K562 (cell line): ENCODE measurements around the gene SKOR1. TPM values are rescaled to one million over a fixed set of nuclear protein-coding genes. Genes with fewer than 3 reads are reported as not detected.

Experiments used
- ATAC-seq: fragments of 200-7000 bp; cut with Tn5 transposase; 3 replicates; pipeline ENCODE4 v1.9.1; 2020; ENCODE audit warnings: moderate library complexity
- BruUV-seq: library from RNA; stranded (reverse); fragments of 400-500 nt; replicated peaks from 2 replicates; lab custom pipeline; 2021; lab: Mats Ljungman, UMichigan
- CTCF ChIA-PET: fragments of 300-600 bp; formaldehyde crosslinking; extraction: SDS; loops from one replicate; lab custom pipeline; 2021; ENCODE audit warnings: low intra/inter-chr PET ratio; lab: Yijun Ruan, JAX
- POLR2A ChIA-PET: fragments of 300-600, 350-650 bp; sonication (Branson Sonifier 250); formaldehyde crosslinking; extraction: SDS; loops from one replicate; lab custom pipeline; 2021; ENCODE audit warnings: antibody characterized with exemption, inconsistent platforms; lab: Yijun Ruan, JAX
- DNase-seq, 4 experiments: peaks; one replicate each; pipeline versions ENCODE4 v3.0.0 to v3.0.0-alpha.2; 2011 to 2018; ENCODE audit warnings: low spot score in 3 of 4, mixed read lengths in 3 of 4; ENCODE audit errors: extremely low read depth in 1 of 4
- FAIRE-seq: peaks from 2 replicates; lab custom pipeline; 2011; peaks lifted over from hg19 to GRCh38; lab: Jason Lieb, UNC
- H2AFZ ChIP-seq: 2 replicates; pipeline ENCODE4 v1.6.0; 2011; ENCODE audit warnings: low read depth, low read length, control low read depth, inconsistent platforms
- H3K27ac ChIP-seq: fragments of 200-600 bp; 3 replicates; pipeline ENCODE4 v1.8.0; 2011; ENCODE audit warnings: low read depth, mild to moderate bottlenecking, control low read depth, inconsistent platforms, low read length, moderate library complexity, mixed read lengths; ENCODE audit errors: extremely low read depth
- H3K27me3 ChIP-seq, 2 experiments: fragments of 300-600 bp in 1 of 2; 2 replicates in 1 of 2; 3 replicates in 1 of 2; pipeline versions ENCODE4 v1.6.0 to v1.8.0; 2011; ENCODE audit warnings: inconsistent platforms in 2 of 2, low read length in 2 of 2, mild to moderate bottlenecking in 1 of 2, mixed read lengths in 1 of 2, moderate library complexity in 1 of 2; ENCODE audit not compliant: control insufficient read depth in 2 of 2, insufficient read depth in 2 of 2
- H3K36me3 ChIP-seq: fragments of 300-600 bp; 3 replicates; pipeline ENCODE4 v1.8.0; 2011; ENCODE audit warnings: mild to moderate bottlenecking, low read length, inconsistent platforms; ENCODE audit not compliant: control insufficient read depth, insufficient read depth
- H3K4me1 ChIP-seq, 2 experiments: fragments of 200-600 bp in 1 of 2; replicated peaks in 1 of 2; 2 replicates in 1 of 2; 3 replicates in 1 of 2; pipeline versions ENCODE4 v1.5.1 to v1.8.0; 2011; ENCODE audit warnings: inconsistent platforms in 2 of 2, low read length in 2 of 2, mild to moderate bottlenecking in 1 of 2, mixed read lengths in 1 of 2, moderate library complexity in 1 of 2; ENCODE audit not compliant: control insufficient read depth in 2 of 2, insufficient read depth in 2 of 2
- H3K4me2 ChIP-seq: 2 replicates; pipeline ENCODE4 v1.6.1; 2011; ENCODE audit warnings: low read length, control low read depth, inconsistent platforms, mixed read lengths; ENCODE audit not compliant: insufficient read depth
- H3K4me3 ChIP-seq: fragments of 200-600 bp; sonication (generic), shearing (Covaris generic); 2 replicates; pipeline ENCODE4 v1.5.1; 2016; ENCODE audit warnings: control low read depth, inconsistent platforms
- H3K79me2 ChIP-seq: fragments of 200-600 bp; 3 replicates; pipeline ENCODE4 v1.8.0; 2011; ENCODE audit warnings: low read length, inconsistent platforms; ENCODE audit not compliant: control insufficient read depth, insufficient read depth
- H3K9ac ChIP-seq, 2 experiments: 2 replicates each; pipeline versions ENCODE4 v1.6.0 to v1.6.1; 2011; ENCODE audit warnings: low read depth in 2 of 2, low read length in 2 of 2, control low read depth in 1 of 2, inconsistent platforms in 1 of 2, mild to moderate bottlenecking in 1 of 2, mixed read lengths in 1 of 2; ENCODE audit not compliant: insufficient read depth in 1 of 2
- H3K9me1 ChIP-seq: one replicate; pipeline ENCODE4 v1.6.0; 2011; ENCODE audit warnings: inconsistent platforms, mild to moderate bottlenecking, low read length, moderate library complexity; ENCODE audit not compliant: control insufficient read depth, insufficient read depth
- H3K9me3 ChIP-seq: replicated peaks from 2 replicates; pipeline ENCODE4 v1.5.1; 2011; ENCODE audit warnings: low read depth, low read length, inconsistent platforms; ENCODE audit not compliant: control insufficient read depth, insufficient read depth
- H4K20me1 ChIP-seq: replicated peaks from 2 replicates; pipeline ENCODE4 v1.6.1; 2011; ENCODE audit warnings: low read length, inconsistent platforms, mixed read lengths; ENCODE audit not compliant: control insufficient read depth, insufficient read depth
- ATF1 ChIP-seq, 2 experiments: fragments of 450-650 bp in 1 of 2; IDR thresholded peaks; 2 replicates each; pipeline ENCODE4 v1.6.1; 2016; ENCODE audit warnings: missing compliant biosample characterization in 1 of 2, missing genetic modification characterization in 1 of 2
- BCOR ChIP-seq: fragments of 450-650 bp; IDR thresholded peaks from 2 replicates; pipeline ENCODE4 v1.6.1; 2016
- JUN ChIP-seq, 2 experiments: sonication (generic) in 1 of 2; formaldehyde crosslinking in 1 of 2; IDR thresholded peaks; 2 replicates each; pipeline versions ENCODE4 v1.6.1 to v1.8.0; 2012 to 2022; ENCODE audit warnings: borderline replicate concordance in 2 of 2, mild to moderate bottlenecking in 2 of 2, improper control_type of control experiment in 1 of 2, low read depth in 1 of 2, low read length in 1 of 2, missing genetic modification reagents in 1 of 2
- JUND ChIP-seq, 2 experiments: IDR thresholded peaks; 2 replicates in 1 of 2; 3 replicates in 1 of 2; pipeline ENCODE4 v1.6.1; 2011; ENCODE audit warnings: borderline replicate concordance in 2 of 2, low read depth in 2 of 2, low read length in 2 of 2, improper control_type of control experiment in 1 of 2, missing biosample characterization in 1 of 2, missing genetic modification characterization in 1 of 2, missing genetic modification reagents in 1 of 2
- MEIS2 ChIP-seq: fragments of 450-650 bp; IDR thresholded peaks from 2 replicates; pipeline ENCODE4 v1.6.1; 2014; ENCODE audit warnings: mild to moderate bottlenecking; ENCODE audit not compliant: partially characterized antibody
- ZNF134 ChIP-seq: fragments of 250-450 bp; sonication (Bioruptor Pico); conservative IDR thresholded peaks from 2 replicates; pipeline ENCODE4 v1.4.0; 2020
- ZNF408 ChIP-seq: fragments of 250-450 bp; sonication (Bioruptor Pico); IDR thresholded peaks from 2 replicates; pipeline ENCODE4 v1.4.0; 2020; ENCODE audit warnings: low read depth, mild to moderate bottlenecking, moderate library complexity
- WGBS: fragments of 100-300 bp; shearing (Covaris generic); methylation state at CpG from one replicate; pipeline ENCODE4 v1.1.6; 2016; ENCODE audit warnings: low coverage, mixed read lengths; ENCODE audit not compliant: insufficient coverage; ENCODE audit errors: missing lambda C conversion rate; 5-methylcytosine and 5-hydroxymethylcytosine counted together
- in situ Hi-C: fragments of 300-500 bp; cut with MboI; formaldehyde crosslinking; loops from 4 replicates; pipeline ENCODE4 v1.15.0; 2018; ENCODE audit warnings: inconsistent platforms, mixed read lengths
- intact Hi-C: fragments of 100-400 bp; cut with micrococcal nuclease; formaldehyde crosslinking; loops from 2 replicates; pipeline ENCODE4 v1.14.2; 2022
- polyA plus RNA-seq, 8 experiments: library from polyadenylated mRNA; depleted of rRNA in 4 of 8; stranded (reverse) in 5 of 8; unstranded in 3 of 8; fragments of >200 nt; fragmentation: Nextera tagmentation in 2 of 8; fragmentation: Illumina TruSeq in 1 of 8; extraction: Ambion mirVana in 2 of 8; extraction: Trizol in 1 of 8; gene quantifications; 2 replicates each; pipeline versions ENCODE4 v1.2.1 to v1.2.3, GENCODE V29; 2011 to 2014; ENCODE audit warnings: inconsistent platforms in 1 of 8, missing spikeins in 1 of 8
- total RNA-seq, 7 experiments: library from RNA; depleted of rRNA in 6 of 7; stranded (reverse); fragments of >200 nt in 6 of 7; fragmentation: Illumina TruSeq in 2 of 7; extraction: Trizol in 2 of 7; gene quantifications; 2 replicates each; pipeline versions ENCODE4 v1.2.1 to v1.2.3, GENCODE V29; 2011 to 2021; ENCODE audit warnings: low replicate concordance in 1 of 7
- TF ChIP-seq, protein P1 (sequence below), 2 experiments: fragments of 150-350 bp in 1 of 2; IDR thresholded peaks; 2 replicates each; pipeline ENCODE4 v1.6.1; 2012 to 2016; ENCODE audit warnings: low read depth in 2 of 2, low read length in 2 of 2, mild to moderate bottlenecking in 1 of 2, moderate library complexity in 1 of 2
- TF ChIP-seq, protein P2 (sequence below), 2 experiments: fragments of 450-650 bp in 1 of 2; sonication (generic) in 1 of 2; formaldehyde crosslinking in 1 of 2; IDR thresholded peaks in 1 of 2; conservative IDR thresholded peaks in 1 of 2; 2 replicates each; pipeline versions ENCODE4 v1.6.1 to v1.8.1; 2016 to 2023; ENCODE audit warnings: mild to moderate bottlenecking in 2 of 2, moderate library complexity in 2 of 2, inconsistent platforms in 1 of 2, missing genetic modification reagents in 1 of 2

SKOR1 gene
- total and polyA plus RNA-seq, 9 of the 15 experiments (the other 6 are each of a cell fraction or from before 2014, with no cell fraction given), result 0.04 to 0.41 (median 0.09) TPM; not detected in 3

DNA sequence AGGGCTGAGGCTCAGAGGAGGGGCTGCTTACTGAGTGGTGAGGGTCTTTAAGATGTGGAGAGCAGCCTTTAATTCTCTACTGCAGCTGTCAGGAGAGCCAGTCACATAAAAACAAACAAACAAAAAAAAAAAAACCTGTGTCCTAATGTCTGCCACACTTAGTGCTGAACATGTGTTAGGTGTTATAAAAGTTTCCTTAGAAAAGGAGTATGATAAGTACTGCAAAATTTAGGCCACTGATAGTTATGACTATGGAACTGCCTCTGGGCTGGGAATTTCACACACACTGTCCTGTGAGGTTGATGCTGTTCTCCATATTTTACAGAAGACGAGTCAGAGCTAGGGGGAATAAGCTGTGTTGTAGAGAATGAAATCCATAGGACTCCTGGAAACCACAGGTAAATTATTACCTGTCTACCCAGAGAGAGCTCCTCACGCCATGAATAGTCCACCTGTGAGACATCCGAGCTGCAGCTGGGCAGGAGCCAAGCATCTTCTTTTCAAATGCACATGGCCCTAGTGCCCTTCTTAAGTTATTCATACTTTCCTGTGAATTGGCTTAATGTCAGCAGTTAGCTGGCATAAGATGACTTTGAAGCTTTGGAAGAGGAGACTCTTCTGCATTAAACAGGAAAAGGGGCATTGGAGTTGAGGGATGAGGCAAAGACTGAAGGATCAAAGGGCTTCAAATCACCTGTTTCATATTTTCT lies 34.5 kb upstream of the SKOR1 start (continued):
- TF ChIP-seq, protein P1, sequence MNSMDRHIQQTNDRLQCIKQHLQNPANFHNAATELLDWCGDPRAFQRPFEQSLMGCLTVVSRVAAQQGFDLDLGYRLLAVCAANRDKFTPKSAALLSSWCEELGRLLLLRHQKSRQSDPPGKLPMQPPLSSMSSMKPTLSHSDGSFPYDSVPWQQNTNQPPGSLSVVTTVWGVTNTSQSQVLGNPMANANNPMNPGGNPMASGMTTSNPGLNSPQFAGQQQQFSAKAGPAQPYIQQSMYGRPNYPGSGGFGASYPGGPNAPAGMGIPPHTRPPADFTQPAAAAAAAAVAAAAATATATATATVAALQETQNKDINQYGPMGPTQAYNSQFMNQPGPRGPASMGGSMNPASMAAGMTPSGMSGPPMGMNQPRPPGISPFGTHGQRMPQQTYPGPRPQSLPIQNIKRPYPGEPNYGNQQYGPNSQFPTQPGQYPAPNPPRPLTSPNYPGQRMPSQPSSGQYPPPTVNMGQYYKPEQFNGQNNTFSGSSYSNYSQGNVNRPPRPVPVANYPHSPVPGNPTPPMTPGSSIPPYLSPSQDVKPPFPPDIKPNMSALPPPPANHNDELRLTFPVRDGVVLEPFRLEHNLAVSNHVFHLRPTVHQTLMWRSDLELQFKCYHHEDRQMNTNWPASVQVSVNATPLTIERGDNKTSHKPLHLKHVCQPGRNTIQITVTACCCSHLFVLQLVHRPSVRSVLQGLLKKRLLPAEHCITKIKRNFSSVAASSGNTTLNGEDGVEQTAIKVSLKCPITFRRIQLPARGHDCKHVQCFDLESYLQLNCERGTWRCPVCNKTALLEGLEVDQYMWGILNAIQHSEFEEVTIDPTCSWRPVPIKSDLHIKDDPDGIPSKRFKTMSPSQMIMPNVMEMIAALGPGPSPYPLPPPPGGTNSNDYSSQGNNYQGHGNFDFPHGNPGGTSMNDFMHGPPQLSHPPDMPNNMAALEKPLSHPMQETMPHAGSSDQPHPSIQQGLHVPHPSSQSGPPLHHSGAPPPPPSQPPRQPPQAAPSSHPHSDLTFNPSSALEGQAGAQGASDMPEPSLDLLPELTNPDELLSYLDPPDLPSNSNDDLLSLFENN (IDR thresholded peaks at IDR 0.05; ENCODE audit: low read depth in 2 of 2, low read length in 2 of 2), result no peak
- no peak for TF ChIP-seq ATF1 (CRISPR knock-in tag; IDR thresholded peaks at IDR 0.05)
- TF ChIP-seq ATF1 (tag; IDR thresholded peaks at IDR 0.05), result no peak
- TF ChIP-seq BCOR, result no peak
- TF ChIP-seq ZNF408 (CRISPR knock-in tag), result no peak

DNA sequence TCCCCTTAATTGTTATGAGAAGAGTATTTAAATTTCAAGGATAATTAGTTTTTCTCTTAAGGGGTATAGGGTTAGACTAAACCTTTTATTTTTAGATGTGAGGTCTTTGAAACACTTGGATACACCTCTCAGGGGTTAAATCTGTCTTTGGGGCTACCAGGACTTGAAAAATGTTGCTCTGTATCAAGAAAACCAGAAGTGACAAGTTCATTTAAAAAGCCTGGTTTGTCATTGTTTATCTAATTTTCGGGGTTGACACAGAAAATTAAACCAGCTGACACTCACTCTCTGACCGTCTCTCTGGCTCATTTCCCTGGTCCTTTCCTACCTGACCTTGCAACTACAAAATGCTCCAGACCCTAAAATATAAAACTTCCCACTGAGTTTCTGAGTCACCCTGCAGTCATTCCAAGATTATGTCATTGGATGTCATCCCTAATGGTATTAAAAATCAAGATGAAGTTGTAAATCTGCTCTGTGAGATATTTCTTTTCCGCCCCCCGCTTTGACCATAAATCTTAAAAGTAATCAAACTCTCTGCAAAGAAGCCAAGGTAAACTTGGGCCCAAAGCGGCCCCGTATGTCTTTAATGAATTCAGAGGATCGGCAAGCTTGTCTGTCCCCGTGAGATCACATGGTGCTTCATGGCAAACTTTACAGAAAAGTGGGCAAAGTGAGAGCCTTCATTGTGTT lies 32.9 kb upstream of the SKOR1 start:
- H3K9me3 ChIP-seq, result no peaks in the 10 kb centered on the region
- no peak for DNase-seq
- no peak overlapping the region for H3K4me3 ChIP-seq
- no peaks in the 10 kb centered on the region for H3K36me3 ChIP-seq
- H3K4me1 ChIP-seq, result peaks cover 0 to 5% of the 10 kb centered on the region in 2 experiments; a peak in 2 of 5 replicates
- H4K20me1 ChIP-seq, result no peaks in the 10 kb centered on the region
- in situ Hi-C loops, result no loop called here
- H3K27me3 ChIP-seq, result no peaks in the 10 kb centered on the region
- no peak for ATAC-seq
- POLR2A ChIA-PET, result interaction anchor here (1.0 to 3.3 kb wide), 2 partner anchors 10 to 13 kb away, joined by 4 to 7 read pairs; no protein-coding TSS in a partner anchor
- no peak overlapping the region for H2AFZ ChIP-seq
- FAIRE-seq, result no peak
- H3K9ac ChIP-seq, result no peak overlapping the region
- CTCF ChIA-PET, result no interaction called here
- no peak overlapping the region for H3K4me2 ChIP-seq
- intact Hi-C loops, result no loop called here
- H3K27ac ChIP-seq, result no peak overlapping the region
- H3K79me2 ChIP-seq, result no peaks in the 10 kb centered on the region
- 22% methylated on average over 8 of the region's 8 CpGs for WGBS
- H3K9me1 ChIP-seq, result no peaks in the 10 kb centered on the region
- BruUV-seq, result no TSS peak
- peak; percentile 67 for TF ChIP-seq MEIS2
- TF ChIP-seq JUN (IDR thresholded peaks at IDR 0.05; ENCODE audit: borderline replicate concordance, low read depth, low read length), result peak; percentile 38; the same call in 1 of the 2 replicates
- no peak for TF ChIP-seq JUN (CRISPR knock-in tag; IDR thresholded peaks at IDR 0.05; ENCODE audit: borderline replicate concordance)
- TF ChIP-seq, protein P2, sequence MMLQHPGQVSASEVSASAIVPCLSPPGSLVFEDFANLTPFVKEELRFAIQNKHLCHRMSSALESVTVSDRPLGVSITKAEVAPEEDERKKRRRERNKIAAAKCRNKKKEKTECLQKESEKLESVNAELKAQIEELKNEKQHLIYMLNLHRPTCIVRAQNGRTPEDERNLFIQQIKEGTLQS (IDR thresholded peaks at IDR 0.05), result peak; percentile 58; the same call in 1 of the 2 replicates
- TF ChIP-seq, protein P2 (CRISPR knock-in tag; conservative IDR thresholded peaks at IDR 0.05), result no peak
- TF ChIP-seq ZNF134 (CRISPR knock-in tag), result no peak
- TF ChIP-seq JUND (IDR thresholded peaks at IDR 0.05; ENCODE audit: borderline replicate concordance, low read depth, low read length), result peak; percentile 37; the same call in 1 of the 2 replicates
- no peak for TF ChIP-seq JUND (tag; IDR thresholded peaks at IDR 0.05; ENCODE audit: borderline replicate concordance, low read depth, low read length)
